ENCODE results near the gene ELAC2.

Gene ELAC2

GRCh38 chr17:13016881-13017654 is 759 bp downstream of the ELAC2 start:
- DNase-seq (ENCODE audit: low spot score), result no peak
- no peak for TF ChIP-seq CTCF (IDR thresholded peaks at IDR 0.05; ENCODE audit: extremely low read depth, missing control alignments)

GRCh38 chr17:13014801-13015200 is 3.0 kb downstream of the ELAC2 start:
- DNase-seq (ENCODE audit: low spot score), result no peak
- no peak for TF ChIP-seq CTCF (IDR thresholded peaks at IDR 0.05; ENCODE audit: extremely low read depth, missing control alignments)

- no peak for TF ChIP-seq CTCF (IDR thresholded peaks at IDR 0.05; ENCODE audit: extremely low read depth, missing control alignments)
- DNase-seq (ENCODE audit: low spot score), result no peak
Measured at GRCh38 chr17:13010959-13011358, 6.9 kb downstream of the ELAC2 start.

- TF ChIP-seq CTCF (IDR thresholded peaks at IDR 0.05; ENCODE audit: extremely low read depth, missing control alignments), result no peak
- DNase-seq (ENCODE audit: low spot score), result no peak
Measured at GRCh38 chr17:13008461-13008860, 9.4 kb downstream of the ELAC2 start.

- no peak for TF ChIP-seq CTCF (IDR thresholded peaks at IDR 0.05; ENCODE audit: extremely low read depth, missing control alignments)
Measured at GRCh38 chr17:13005530-13005929, 12.3 kb downstream of the ELAC2 start.

DNA sequence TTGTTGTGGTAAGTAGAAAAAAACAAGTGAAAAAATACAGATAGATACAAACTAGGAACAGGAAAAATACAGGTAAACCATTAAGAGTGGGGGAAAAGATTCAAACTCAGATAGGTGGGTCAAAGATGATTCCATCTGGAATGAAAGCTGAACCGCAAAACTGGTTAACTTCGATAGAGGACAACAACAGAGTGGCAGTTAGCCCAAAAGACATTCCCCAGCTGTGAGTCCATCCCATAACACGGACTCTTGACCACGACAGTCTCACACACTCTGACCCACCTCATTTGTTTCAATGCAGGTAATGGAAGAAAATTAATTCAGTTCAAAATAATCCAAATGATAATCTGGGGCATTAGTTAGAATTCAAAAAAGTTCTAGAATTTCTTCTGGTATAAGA is 13.5 kb downstream of the ELAC2 start:
- TF ChIP-seq CTCF (IDR thresholded peaks at IDR 0.05; ENCODE audit: extremely low read depth, missing control alignments), result no peak
- DNase-seq (ENCODE audit: low spot score), result no peak

More at GRCh38 chr17:13005530-13005929, 12.3 kb downstream of the ELAC2 start:
- DNase-seq (ENCODE audit: low spot score), result no peak

GRCh38 chr17:13003927-13004326 is 13.9 kb downstream of the ELAC2 start:
- DNase-seq (ENCODE audit: low spot score), result no peak
- TF ChIP-seq CTCF (IDR thresholded peaks at IDR 0.05; ENCODE audit: extremely low read depth, missing control alignments), result no peak
